OCI-LY3 (cell line): ENCODE measurements around the gene FRK.

Source experiments
- CTCF ChIP-seq: fragments of 200-600, 300-600 bp; sonication (generic); IDR thresholded peaks from 2 replicates; pipeline ENCODE4 v1.5.1; 2014; ENCODE audit warnings: antibody characterized with exemption, low read length, low read depth
- EZH2phosphoT487 ChIP-seq: fragments of 200-600 bp; shearing (Covaris generic); IDR thresholded peaks from 2 replicates; pipeline ENCODE4 v1.6.1; 2018; ENCODE audit warnings: antibody characterized with exemption, mixed run types, low read depth

- TF ChIP-seq CTCF, result no peak
- TF ChIP-seq EZH2phosphoT487, result no peak
Observed at GRCh38 chr6:115882174-115882573, 178.5 kb downstream of the FRK start.
